ENCODE results near the gene FLYWCH1. TPM values are rescaled to one million over a fixed set of nuclear protein-coding genes. Genes with fewer than 3 reads are reported as not detected.

FLYWCH1 gene
- total RNA-seq, 2 donors from 2014 or later = 65.6 to 72.8 TPM

- TF ChIP-seq, protein P1, sequence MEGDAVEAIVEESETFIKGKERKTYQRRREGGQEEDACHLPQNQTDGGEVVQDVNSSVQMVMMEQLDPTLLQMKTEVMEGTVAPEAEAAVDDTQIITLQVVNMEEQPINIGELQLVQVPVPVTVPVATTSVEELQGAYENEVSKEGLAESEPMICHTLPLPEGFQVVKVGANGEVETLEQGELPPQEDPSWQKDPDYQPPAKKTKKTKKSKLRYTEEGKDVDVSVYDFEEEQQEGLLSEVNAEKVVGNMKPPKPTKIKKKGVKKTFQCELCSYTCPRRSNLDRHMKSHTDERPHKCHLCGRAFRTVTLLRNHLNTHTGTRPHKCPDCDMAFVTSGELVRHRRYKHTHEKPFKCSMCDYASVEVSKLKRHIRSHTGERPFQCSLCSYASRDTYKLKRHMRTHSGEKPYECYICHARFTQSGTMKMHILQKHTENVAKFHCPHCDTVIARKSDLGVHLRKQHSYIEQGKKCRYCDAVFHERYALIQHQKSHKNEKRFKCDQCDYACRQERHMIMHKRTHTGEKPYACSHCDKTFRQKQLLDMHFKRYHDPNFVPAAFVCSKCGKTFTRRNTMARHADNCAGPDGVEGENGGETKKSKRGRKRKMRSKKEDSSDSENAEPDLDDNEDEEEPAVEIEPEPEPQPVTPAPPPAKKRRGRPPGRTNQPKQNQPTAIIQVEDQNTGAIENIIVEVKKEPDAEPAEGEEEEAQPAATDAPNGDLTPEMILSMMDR (IDR thresholded peaks at IDR 0.05) = no peak
- Histone ChIP-seq H3K4me3 (peak overlapping the region; percentile 83), H3K4me1 (ENCODE audit: control insufficient read depth in 1 of 2, low read depth in 2 of 2) (peaks cover 13 to 32% of the 10 kb centered on the region in 2 donors)
These were observed 58.8 kb downstream of the FLYWCH1 start for GRCh38 chr16:2970563-2970962.

GRCh38 chr16:2971134-2971984 is 59.6 kb downstream of the FLYWCH1 start:
- H3K4me3 ChIP-seq = no peak overlapping the region
- no peaks in the 10 kb centered on the region for H3K9me3 ChIP-seq
- DNase-seq (ENCODE audit: low spot score) (no peak), ATAC-seq (ENCODE audit: insufficient number of reproducible peaks, low FRiP score, low read depth) (no peak)
- TF ChIP-seq, protein P1 (IDR thresholded peaks at IDR 0.05) = no peak
- H3K27ac ChIP-seq = no peak overlapping the region
- H3K36me3 ChIP-seq = no peaks in the 10 kb centered on the region
- peaks cover 12% of the 10 kb centered on the region for H3K27me3 ChIP-seq (replicated peaks; ENCODE audit: insufficient read depth)
- H3K4me1 ChIP-seq (ENCODE audit: control insufficient read depth in 1 of 2, low read depth in 2 of 2) = peaks cover 13 to 32% of the 10 kb centered on the region in 2 donors

More at GRCh38 chr16:2970563-2970962, 58.8 kb downstream of the FLYWCH1 start:
- H3K36me3 ChIP-seq = no peaks in the 10 kb centered on the region
- DNase-seq (ENCODE audit: low spot score) (no peak), ATAC-seq (ENCODE audit: insufficient number of reproducible peaks, low FRiP score, low read depth) (no peak)
- peaks cover 18% of the 10 kb centered on the region for H3K27me3 ChIP-seq (replicated peaks; ENCODE audit: insufficient read depth)
- H3K27ac ChIP-seq = no peak overlapping the region
- H3K9me3 ChIP-seq = no peaks in the 10 kb centered on the region

- H3K4me1 ChIP-seq (ENCODE audit: control insufficient read depth in 1 of 2, low read depth in 2 of 2) = peaks cover 8 to 24% of the 10 kb centered on the region in 2 donors
- H3K27me3 ChIP-seq (replicated peaks; ENCODE audit: insufficient read depth) = peaks cover 6% of the 10 kb centered on the region
- TF ChIP-seq, protein P1 (IDR thresholded peaks at IDR 0.05) = no peak
- H3K9me3 ChIP-seq = no peaks in the 10 kb centered on the region
- ATAC-seq (ENCODE audit: insufficient number of reproducible peaks, low FRiP score, low read depth) = no peak
- no peak overlapping the region for H3K4me3 ChIP-seq
- no peak for DNase-seq (ENCODE audit: low spot score)
- no peaks in the 10 kb centered on the region for H3K36me3 ChIP-seq
- H3K27ac ChIP-seq = no peak overlapping the region
These were observed 60.5 kb downstream of the FLYWCH1 start for GRCh38 chr16:2971985-2972784.

DNA sequence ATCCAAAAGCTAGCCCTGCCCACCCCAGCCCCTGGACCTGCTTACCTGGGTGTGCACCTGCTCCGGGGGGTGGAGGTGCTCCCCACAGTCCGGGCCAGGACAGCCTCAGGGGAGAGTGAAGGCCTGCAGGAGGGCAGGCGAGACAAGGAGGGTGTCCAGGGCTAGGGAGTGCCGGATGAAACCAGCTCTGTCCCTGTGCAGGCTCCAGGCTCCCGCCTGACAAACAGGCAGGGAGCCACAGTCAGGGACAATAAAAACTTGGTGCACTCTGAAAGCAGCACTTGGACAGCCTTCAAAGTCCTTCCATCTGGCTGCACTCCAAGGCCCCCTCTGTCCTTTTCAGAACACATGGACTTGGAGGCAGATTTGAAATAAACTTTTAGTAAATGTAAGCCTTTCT is 61.4 kb downstream of the FLYWCH1 start:
- H3K27me3 ChIP-seq (replicated peaks; ENCODE audit: insufficient read depth) = no peaks in the 10 kb centered on the region
- TF ChIP-seq, protein P1 (IDR thresholded peaks at IDR 0.05) = no peak
- ATAC-seq (ENCODE audit: insufficient number of reproducible peaks, low FRiP score, low read depth) = no peak
- H3K4me3 ChIP-seq = no peak overlapping the region
- H3K27ac ChIP-seq = no peak overlapping the region
- H3K36me3 ChIP-seq = no peaks in the 10 kb centered on the region
- peaks cover 8 to 22% of the 10 kb centered on the region in 2 donors for H3K4me1 ChIP-seq (ENCODE audit: control insufficient read depth in 1 of 2, low read depth in 2 of 2)
- DNase-seq (ENCODE audit: low spot score) = no peak
- no peaks in the 10 kb centered on the region for H3K9me3 ChIP-seq

All from thoracic aorta (tissue), 2 donors.